K562 (cell line): Measurements from ENCODE around the gene ACADVL. TPM values are rescaled to one million over a fixed set of nuclear protein-coding genes. Genes with fewer than 3 reads are reported as not detected.

Experiments used
- ATAC-seq: fragments of 200-7000 bp; cut with Tn5 transposase; 3 replicates; pipeline ENCODE4 v1.9.1; 2020; ENCODE audit warnings: moderate library complexity
- BruUV-seq: library from RNA; stranded (reverse); fragments of 400-500 nt; replicated peaks from 2 replicates; lab custom pipeline; 2021; lab: Mats Ljungman, UMichigan
- CTCF ChIA-PET: fragments of 300-600 bp; formaldehyde crosslinking; extraction: SDS; loops from one replicate; lab custom pipeline; 2021; ENCODE audit warnings: low intra/inter-chr PET ratio; lab: Yijun Ruan, JAX
- POLR2A ChIA-PET: fragments of 300-600, 350-650 bp; sonication (Branson Sonifier 250); formaldehyde crosslinking; extraction: SDS; loops from one replicate; lab custom pipeline; 2021; ENCODE audit warnings: antibody characterized with exemption, inconsistent platforms; lab: Yijun Ruan, JAX
- DNase-seq, 4 experiments: peaks; one replicate each; pipeline versions ENCODE4 v3.0.0 to v3.0.0-alpha.2; 2011 to 2018; ENCODE audit warnings: low spot score in 3 of 4, mixed read lengths in 3 of 4; ENCODE audit errors: extremely low read depth in 1 of 4
- FAIRE-seq: peaks from 2 replicates; lab custom pipeline; 2011; peaks lifted over from hg19 to GRCh38; lab: Jason Lieb, UNC
- H2AFZ ChIP-seq: 2 replicates; pipeline ENCODE4 v1.6.0; 2011; ENCODE audit warnings: low read depth, low read length, control low read depth, inconsistent platforms
- H3K27ac ChIP-seq: fragments of 200-600 bp; 3 replicates; pipeline ENCODE4 v1.8.0; 2011; ENCODE audit warnings: low read depth, mild to moderate bottlenecking, control low read depth, inconsistent platforms, low read length, moderate library complexity, mixed read lengths; ENCODE audit errors: extremely low read depth
- H3K27me3 ChIP-seq, 2 experiments: fragments of 300-600 bp in 1 of 2; 2 replicates in 1 of 2; 3 replicates in 1 of 2; pipeline versions ENCODE4 v1.6.0 to v1.8.0; 2011; ENCODE audit warnings: inconsistent platforms in 2 of 2, low read length in 2 of 2, mild to moderate bottlenecking in 1 of 2, mixed read lengths in 1 of 2, moderate library complexity in 1 of 2; ENCODE audit not compliant: control insufficient read depth in 2 of 2, insufficient read depth in 2 of 2
- H3K36me3 ChIP-seq: fragments of 300-600 bp; 3 replicates; pipeline ENCODE4 v1.8.0; 2011; ENCODE audit warnings: mild to moderate bottlenecking, low read length, inconsistent platforms; ENCODE audit not compliant: control insufficient read depth, insufficient read depth
- H3K4me1 ChIP-seq, 2 experiments: fragments of 200-600 bp in 1 of 2; replicated peaks in 1 of 2; 2 replicates in 1 of 2; 3 replicates in 1 of 2; pipeline versions ENCODE4 v1.5.1 to v1.8.0; 2011; ENCODE audit warnings: inconsistent platforms in 2 of 2, low read length in 2 of 2, mild to moderate bottlenecking in 1 of 2, mixed read lengths in 1 of 2, moderate library complexity in 1 of 2; ENCODE audit not compliant: control insufficient read depth in 2 of 2, insufficient read depth in 2 of 2
- H3K4me2 ChIP-seq: 2 replicates; pipeline ENCODE4 v1.6.1; 2011; ENCODE audit warnings: low read length, control low read depth, inconsistent platforms, mixed read lengths; ENCODE audit not compliant: insufficient read depth
- H3K4me3 ChIP-seq: fragments of 200-600 bp; sonication (generic), shearing (Covaris generic); 2 replicates; pipeline ENCODE4 v1.5.1; 2016; ENCODE audit warnings: control low read depth, inconsistent platforms
- H3K79me2 ChIP-seq: fragments of 200-600 bp; 3 replicates; pipeline ENCODE4 v1.8.0; 2011; ENCODE audit warnings: low read length, inconsistent platforms; ENCODE audit not compliant: control insufficient read depth, insufficient read depth
- H3K9ac ChIP-seq, 2 experiments: 2 replicates each; pipeline versions ENCODE4 v1.6.0 to v1.6.1; 2011; ENCODE audit warnings: low read depth in 2 of 2, low read length in 2 of 2, control low read depth in 1 of 2, inconsistent platforms in 1 of 2, mild to moderate bottlenecking in 1 of 2, mixed read lengths in 1 of 2; ENCODE audit not compliant: insufficient read depth in 1 of 2
- H3K9me1 ChIP-seq: one replicate; pipeline ENCODE4 v1.6.0; 2011; ENCODE audit warnings: inconsistent platforms, mild to moderate bottlenecking, low read length, moderate library complexity; ENCODE audit not compliant: control insufficient read depth, insufficient read depth
- H3K9me3 ChIP-seq: replicated peaks from 2 replicates; pipeline ENCODE4 v1.5.1; 2011; ENCODE audit warnings: low read depth, low read length, inconsistent platforms; ENCODE audit not compliant: control insufficient read depth, insufficient read depth
- H4K20me1 ChIP-seq: replicated peaks from 2 replicates; pipeline ENCODE4 v1.6.1; 2011; ENCODE audit warnings: low read length, inconsistent platforms, mixed read lengths; ENCODE audit not compliant: control insufficient read depth, insufficient read depth
- CBFA2T3 ChIP-seq: fragments of 450-650 bp; IDR thresholded peaks from 2 replicates; pipeline ENCODE4 v1.6.1; 2017
- MCM5 ChIP-seq: fragments of 450-650 bp; IDR thresholded peaks from 2 replicates; pipeline ENCODE4 v1.6.1; 2016; ENCODE audit warnings: low read depth
- SUPT5H ChIP-seq: fragments of 450-650 bp; IDR thresholded peaks from 2 replicates; pipeline ENCODE4 v1.6.1; 2016
- TCF7L2 ChIP-seq: fragments of 150-350 bp; IDR thresholded peaks from 2 replicates; pipeline ENCODE4 v1.6.1; 2016; ENCODE audit warnings: low read depth, mild to moderate bottlenecking, low read length, moderate library complexity
- ZNF224 ChIP-seq: sonication (generic); formaldehyde crosslinking; IDR thresholded peaks from 2 replicates; pipeline ENCODE4 v1.8.0; 2022; ENCODE audit warnings: mild to moderate bottlenecking, missing genetic modification reagents
- ZNF274 ChIP-seq: IDR thresholded peaks from 2 replicates; pipeline ENCODE4 v1.6.1; 2011; ENCODE audit warnings: low read depth, mild to moderate bottlenecking, low read length, moderate library complexity, borderline replicate concordance
- WGBS: fragments of 100-300 bp; shearing (Covaris generic); methylation state at CpG from one replicate; pipeline ENCODE4 v1.1.6; 2016; ENCODE audit warnings: low coverage, mixed read lengths; ENCODE audit not compliant: insufficient coverage; ENCODE audit errors: missing lambda C conversion rate; 5-methylcytosine and 5-hydroxymethylcytosine counted together
- in situ Hi-C: fragments of 300-500 bp; cut with MboI; formaldehyde crosslinking; loops from 4 replicates; pipeline ENCODE4 v1.15.0; 2018; ENCODE audit warnings: inconsistent platforms, mixed read lengths
- intact Hi-C: fragments of 100-400 bp; cut with micrococcal nuclease; formaldehyde crosslinking; loops from 2 replicates; pipeline ENCODE4 v1.14.2; 2022
- polyA plus RNA-seq, 8 experiments: library from polyadenylated mRNA; depleted of rRNA in 4 of 8; stranded (reverse) in 5 of 8; unstranded in 3 of 8; fragments of >200 nt; fragmentation: Nextera tagmentation in 2 of 8; fragmentation: Illumina TruSeq in 1 of 8; extraction: Ambion mirVana in 2 of 8; extraction: Trizol in 1 of 8; gene quantifications; 2 replicates each; pipeline versions ENCODE4 v1.2.1 to v1.2.3, GENCODE V29; 2011 to 2014; ENCODE audit warnings: inconsistent platforms in 1 of 8, missing spikeins in 1 of 8
- total RNA-seq, 7 experiments: library from RNA; depleted of rRNA in 6 of 7; stranded (reverse); fragments of >200 nt in 6 of 7; fragmentation: Illumina TruSeq in 2 of 7; extraction: Trizol in 2 of 7; gene quantifications; 2 replicates each; pipeline versions ENCODE4 v1.2.1 to v1.2.3, GENCODE V29; 2011 to 2021; ENCODE audit warnings: low replicate concordance in 1 of 7
- TF ChIP-seq, protein P1 (sequence below): sonication (generic); formaldehyde crosslinking; IDR thresholded peaks from 2 replicates; pipeline ENCODE4 v1.9.0; 2022; ENCODE audit warnings: mild to moderate bottlenecking, missing genetic modification reagents

The ACADVL gene
- total and polyA plus RNA-seq, 9 of the 15 experiments (the other 6 are each of a cell fraction or from before 2014, with no cell fraction given), result 25.5 to 449 (median 214) TPM

GRCh38 chr17:7259555-7259889 lies 39.8 kb downstream of the ACADVL start (continued):
- TF ChIP-seq, protein P1, sequence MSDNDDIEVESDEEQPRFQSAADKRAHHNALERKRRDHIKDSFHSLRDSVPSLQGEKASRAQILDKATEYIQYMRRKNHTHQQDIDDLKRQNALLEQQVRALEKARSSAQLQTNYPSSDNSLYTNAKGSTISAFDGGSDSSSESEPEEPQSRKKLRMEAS (CRISPR knock-in tag), result no peak
- TF ChIP-seq TCF7L2 (no peak), CBFA2T3 (no peak)
- TF ChIP-seq, all 486 proteins: peak for 0

- Histone ChIP-seq H3K27ac (no peak overlapping the region), H3K36me3 (peaks cover 47% of the 10 kb centered on the region; the same call in 2 of the 3 replicates), H3K4me3 (no peak overlapping the region), H4K20me1 (no peaks in the 10 kb centered on the region), H3K9me3 (no peaks in the 10 kb centered on the region), H3K79me2 (no peaks in the 10 kb centered on the region), H3K4me1 (peaks cover 10 to 35% of the 10 kb centered on the region in 2 experiments; a peak in 4 of 5 replicates)
- intact Hi-C loops (no loop called here), in situ Hi-C loops (no loop called here)
- WGBS, result 100% methylated on average over 2 of the region's 4 CpGs
- ChIA-PET POLR2A (interaction anchor here (0.6 to 1.6 kb wide), 4 partner anchors 9 to 651 kb away, joined by 3 to 10 read pairs (median 4); partner anchors contain the start of genes CTDNEP1 and GABARAP), CTCF (no interaction called here)
- DNase-seq (no peak), ATAC-seq (no peak)
- no peak for TF ChIP-seq ZNF274
- TF ChIP-seq MCM5, result no peak
- TF ChIP-seq ZNF224, result no peak
- TF ChIP-seq SUPT5H, result 0 out of 2 replicates have a peak, but pooled peaks have one; percentile 46
- TF ChIP-seq, all 486 proteins: peak for 1
- no peak overlapping the region; a peak in 1 of 4 replicates for H3K9ac ChIP-seq
- H3K4me2 ChIP-seq, result no peak overlapping the region
- BruUV-seq, result no TSS peak
- H3K9me1 ChIP-seq, result no peaks in the 10 kb centered on the region
- FAIRE-seq, result no peak
- H2AFZ ChIP-seq, result no peak overlapping the region
- H3K27me3 ChIP-seq, result no peaks in the 10 kb centered on the region
Measured at GRCh38 chr17:7260151-7260550, 40.4 kb downstream of the ACADVL start.
